Measurements from ENCODE around the gene CD247. TPM values are rescaled to one million over a fixed set of nuclear protein-coding genes. Genes with fewer than 3 reads are reported as not detected.

The CD247 gene
- total and polyA plus RNA-seq, 2 of the 4 experiments (the other 2 are of a cell fraction): not detected

DNA sequence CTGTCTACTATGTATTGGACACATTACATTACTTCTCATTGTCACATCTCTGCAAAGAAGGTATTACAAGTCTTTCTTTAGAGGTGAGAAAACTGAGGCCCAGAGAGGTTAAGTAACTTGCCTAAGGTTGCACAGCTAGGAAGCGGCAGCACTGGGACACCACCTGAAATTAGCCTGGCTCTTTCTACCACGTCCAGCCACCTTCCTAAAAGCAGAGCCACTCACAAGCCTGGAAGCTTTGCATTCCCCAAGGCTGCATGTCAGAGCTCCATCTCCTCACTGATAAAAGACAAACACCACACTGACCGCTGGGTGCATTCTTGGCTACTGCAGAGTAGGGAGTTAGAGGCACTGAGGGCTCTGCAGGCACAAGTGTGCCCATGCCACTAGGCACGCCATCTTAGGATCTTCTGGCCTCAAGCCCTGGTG lies 2.4 kb downstream of the CD247 start:
- Histone ChIP-seq H3K9me3 (ENCODE audit: control insufficient read depth, insufficient read depth, low read length) (no peaks in the 10 kb centered on the region), H3K18ac (ENCODE audit: low read depth, low read length) (no peak overlapping the region), H2AK9ac (replicated peaks; ENCODE audit: low read depth, low read length, poor library complexity) (no peak overlapping the region), H3K27me3 (ENCODE audit: control insufficient read depth, insufficient read depth, low read length) (peaks cover 7% of the 10 kb centered on the region), H3K4ac (ENCODE audit: low read depth, low read length) (no peak overlapping the region), H4K91ac (ENCODE audit: insufficient read depth, low read depth, low read length) (no peak overlapping the region), H4K20me1 (ENCODE audit: insufficient read depth, low read length) (no peaks in the 10 kb centered on the region), H3K36me3 (ENCODE audit: control insufficient read depth, insufficient read depth, low read length) (no peaks in the 10 kb centered on the region), H4K8ac (ENCODE audit: low read depth in 2 of 2, low read length in 2 of 2) (no peak overlapping the region), H2BK5ac (ENCODE audit: low read depth, low read length, poor library complexity, severe bottlenecking) (no peak overlapping the region), H3K14ac (replicated peaks; ENCODE audit: low read depth, low read length) (no peak overlapping the region), H3K23ac (ENCODE audit: low read depth, low read length) (no peak overlapping the region), H3K4me3 (ENCODE audit: insufficient read depth, low read depth, low read length) (no peak overlapping the region), H2BK20ac (ENCODE audit: low read depth, low read length) (no peak overlapping the region), H2BK120ac (ENCODE audit: low read depth, low read length) (no peak overlapping the region), H3K9me1 (ENCODE audit: insufficient read depth, low read length) (no peaks in the 10 kb centered on the region), H3K79me1 (ENCODE audit: low read depth in 1 of 2, low read length in 2 of 2) (no peaks in the 10 kb centered on the region), H3K4me2 (ENCODE audit: low read depth, low read length) (no peak overlapping the region), H2AK5ac (ENCODE audit: low read depth, low read length) (no peak overlapping the region), H3K9ac (ENCODE audit: low read depth, low read length) (no peak overlapping the region), H3K27ac (ENCODE audit: insufficient read depth, low read length) (no peak overlapping the region), H3K56ac (ENCODE audit: extremely low read depth, insufficient read depth, low read length) (no peak overlapping the region), H2BK15ac (ENCODE audit: low read depth, low read length) (no peak overlapping the region), H3K4me1 (ENCODE audit: control insufficient read depth, insufficient read depth, low read length) (no peaks in the 10 kb centered on the region), H2AFZ (replicated peaks; ENCODE audit: low read length, poor library complexity) (no peak overlapping the region), H4K5ac (ENCODE audit: low read depth, low read length) (no peak overlapping the region)
- ATAC-seq (ENCODE audit: low read depth): no peak
- TF ChIP-seq BHLHE40 (IDR thresholded peaks at IDR 0.05; ENCODE audit: low read depth, low read length) (no peak), FOS (IDR thresholded peaks at IDR 0.05; ENCODE audit: low read depth, low read length) (no peak), RFX5 (IDR thresholded peaks at IDR 0.05; ENCODE audit: low read depth, low read length) (no peak), NFE2L2 (IDR thresholded peaks at IDR 0.05; ENCODE audit: low read depth, low read length) (no peak), CTCF (conservative IDR thresholded peaks at IDR 0.05; ENCODE audit: low read depth, low read length) (no peak), RAD21 (IDR thresholded peaks at IDR 0.05; ENCODE audit: low read length) (no peak), MAFK (IDR thresholded peaks at IDR 0.05; ENCODE audit: low read depth, low read length) (no peak)
- DNase-seq: no peak
- intact Hi-C loops (cut with micrococcal nuclease) (no loop called here), in situ Hi-C loops (cut with MboI; ENCODE audit: low sequenced_read_pairs) (no loop called here), dilution Hi-C loops (cut with HindIII; ENCODE audit: low sequenced_read_pairs, unreplicated experiment) (no loop called here)
- WGBS, 2 experiments (ENCODE audit: extremely low coverage in 2 of 2, insufficient read length in 1 of 2): 0% methylated on average over 1 of the region's 4 CpGs; no CpG with 5 or more reads in 1 of the 2 experiments
- ChIA-PET POLR2A (ENCODE audit: unreplicated experiment) (interaction anchor here (0.7 kb wide), 1 partner anchor 49 kb away, joined by 3 read pairs; no protein-coding TSS in a partner anchor), CTCF (no interaction called here)
- no TSS peak for BruUV-seq (replicated peaks)
